Progenitor cell of endocrine pancreas (in vitro differentiated cells): ENCODE results near the gene ALAD. TPM values are rescaled to one million over a fixed set of nuclear protein-coding genes. Genes with fewer than 3 reads are reported as not detected.

Source experiments
- DNase-seq: peaks from one replicate; pipeline ENCODE4 v3.0.0; 2021; ENCODE audit warnings: low spot score; ENCODE audit not compliant: unreplicated experiment
- H3K27ac Mint-ChIP-seq: 2 replicates; pipeline ENCODE4 v1.8.0; 2021; ENCODE audit warnings: mild to moderate bottlenecking, moderate library complexity, mixed read lengths
- H3K27me3 Mint-ChIP-seq: 2 replicates; pipeline ENCODE4 v1.8.0; 2021; ENCODE audit warnings: mixed read lengths
- H3K36me3 Mint-ChIP-seq: 2 replicates; pipeline ENCODE4 v1.8.0; 2022; ENCODE audit warnings: mixed read lengths; ENCODE audit not compliant: insufficient read depth
- H3K4me1 Mint-ChIP-seq: 2 replicates; pipeline ENCODE4 v1.8.0; 2021; ENCODE audit warnings: low read depth, mixed read lengths
- H3K4me3 Mint-ChIP-seq: 2 replicates; pipeline ENCODE4 v1.8.0; 2021; ENCODE audit warnings: low read depth, mild to moderate bottlenecking, moderate library complexity, mixed read lengths
- H3K9me3 Mint-ChIP-seq: 2 replicates; pipeline ENCODE4 v1.8.0; 2021; ENCODE audit warnings: low read depth, mixed read lengths
- CTCF ChIP-seq: fragments of 200-600 bp; sonication (generic); IDR thresholded peaks from one replicate; pipeline ENCODE4 v1.5.0; 2021; ENCODE audit warnings: antibody characterized with exemption, mild to moderate bottlenecking; ENCODE audit not compliant: unreplicated experiment
- total RNA-seq: library from RNA; stranded (reverse); gene quantifications from 2 replicates; pipeline ENCODE4 v1.2.1, GENCODE V29; 2021

ALAD gene
- total RNA-seq, 1 donor from 2014 or later, result 64.3 TPM

- no peak for TF ChIP-seq CTCF
- peak overlapping the region; percentile 77 for H3K27ac Mint-ChIP-seq
- no peak for DNase-seq
- H3K9me3 Mint-ChIP-seq, result no peaks in the 10 kb centered on the region
- peaks cover 9% of the 10 kb centered on the region for H3K4me1 Mint-ChIP-seq
- peaks cover 5% of the 10 kb centered on the region for H3K27me3 Mint-ChIP-seq
- peak overlapping the region; percentile 83 for H3K4me3 Mint-ChIP-seq
- peaks cover 4% of the 10 kb centered on the region for H3K36me3 Mint-ChIP-seq
These were observed 52.0 kb downstream of the ALAD start for GRCh38 chr9:113349066-113349444.

- peaks cover 4% of the 10 kb centered on the region for H3K36me3 Mint-ChIP-seq
- H3K27ac Mint-ChIP-seq, result no peak overlapping the region
- H3K27me3 Mint-ChIP-seq, result peaks cover 5% of the 10 kb centered on the region
- no peaks in the 10 kb centered on the region for H3K9me3 Mint-ChIP-seq
- H3K4me3 Mint-ChIP-seq, result peak overlapping the region; percentile 83
- peaks cover 9% of the 10 kb centered on the region for H3K4me1 Mint-ChIP-seq
- no peak for TF ChIP-seq CTCF
- no peak for DNase-seq
These were observed 52.6 kb downstream of the ALAD start for GRCh38 chr9:113348437-113348836.

GRCh38 chr9:113345671-113346070 lies 55.4 kb downstream of the ALAD start:
- Mint-ChIP-seq H3K4me1 (peaks cover 7% of the 10 kb centered on the region), H3K27me3 (peaks cover 8% of the 10 kb centered on the region), H3K27ac (no peak overlapping the region), H3K36me3 (no peaks in the 10 kb centered on the region), H3K4me3 (no peak overlapping the region), H3K9me3 (no peaks in the 10 kb centered on the region)
- DNase-seq, result no peak
- TF ChIP-seq CTCF, result no peak

GRCh38 chr9:113345190-113345589 lies 55.9 kb downstream of the ALAD start:
- no peak for DNase-seq
- H3K27me3 Mint-ChIP-seq, result peaks cover 8% of the 10 kb centered on the region
- no peaks in the 10 kb centered on the region for H3K36me3 Mint-ChIP-seq

GRCh38 chr9:113343732-113344231 lies 57.3 kb downstream of the ALAD start:
- TF ChIP-seq CTCF, result no peak
- Mint-ChIP-seq H3K36me3 (no peaks in the 10 kb centered on the region), H3K4me3 (no peak overlapping the region), H3K27me3 (peaks cover 8% of the 10 kb centered on the region), H3K27ac (no peak overlapping the region), H3K4me1 (peaks cover 11% of the 10 kb centered on the region), H3K9me3 (no peaks in the 10 kb centered on the region)
- DNase-seq, result no peak

More at GRCh38 chr9:113345190-113345589, 55.9 kb downstream of the ALAD start:
- peaks cover 5% of the 10 kb centered on the region for H3K4me1 Mint-ChIP-seq
- H3K4me3 Mint-ChIP-seq, result no peak overlapping the region
- H3K27ac Mint-ChIP-seq, result no peak overlapping the region
- H3K9me3 Mint-ChIP-seq, result no peaks in the 10 kb centered on the region
- no peak for TF ChIP-seq CTCF
